Measurements from ENCODE around the gene UBE2J2. TPM values are rescaled to one million over a fixed set of nuclear protein-coding genes. Genes with fewer than 3 reads are reported as not detected.

UBE2J2 gene
- total and polyA plus RNA-seq, 2 of the 8 experiments (the other 6 are each of a cell fraction or from before 2014, with no cell fraction given), result 33.6 to 67.9 TPM

DNA sequence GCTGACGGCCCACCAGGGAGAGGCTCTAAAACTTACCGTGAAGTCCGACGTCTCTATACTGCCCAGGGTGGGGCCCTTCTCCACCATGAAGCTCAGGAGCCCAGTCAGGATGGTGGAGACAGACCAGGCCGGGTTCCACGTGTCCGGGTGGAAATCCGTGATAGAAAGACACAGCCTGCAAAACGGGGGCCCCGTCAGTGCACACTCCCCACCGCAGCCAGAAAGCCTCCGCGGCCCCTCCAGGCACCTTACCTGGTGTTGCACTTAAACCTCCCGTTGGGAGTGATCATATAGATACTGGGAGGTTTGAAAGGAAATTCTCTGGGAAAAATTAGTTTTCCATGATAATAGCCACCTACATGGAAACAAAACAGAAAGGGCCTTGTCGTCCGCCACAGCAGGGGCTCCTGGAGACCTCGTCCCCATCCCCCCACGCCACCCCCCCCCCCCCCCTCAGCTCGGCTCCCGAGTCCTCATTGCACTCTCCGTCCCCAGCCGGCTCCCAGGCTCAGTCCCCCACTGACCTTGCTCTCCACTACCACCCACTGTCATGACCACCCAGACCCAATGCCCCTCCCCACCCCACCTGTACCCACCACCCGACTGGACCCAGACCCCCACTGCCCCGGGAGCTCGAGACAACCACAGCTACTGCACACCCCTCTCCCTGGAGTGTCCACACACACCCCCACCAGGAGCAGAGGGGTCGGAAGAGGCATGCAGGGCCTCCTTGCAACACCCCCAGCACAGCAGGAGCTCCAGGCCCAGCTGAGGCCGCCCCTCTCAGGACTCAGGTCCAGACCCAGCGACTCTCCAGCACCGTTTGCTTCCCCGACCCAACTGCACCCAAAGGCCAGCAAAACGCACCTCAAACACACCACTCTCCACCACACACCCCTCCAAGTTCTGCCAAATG lies 16.4 kb downstream of the UBE2J2 start:
- Histone ChIP-seq H4K20me1 (replicated peaks in 1 of 2; ENCODE audit: control insufficient read depth in 1 of 2, insufficient read depth in 2 of 2, low read length in 2 of 2) (peaks cover 7 to 31% of the 10 kb centered on the region in 2 experiments), H3K4me1 (replicated peaks in 1 of 4; ENCODE audit: control insufficient read depth in 3 of 4, insufficient read depth in 4 of 4, low read length in 3 of 4) (peaks cover 0 to 14% (median 8%) of the 10 kb centered on the region in 4 experiments; a peak in 6 of 7 replicates), H2BK120ac (replicated peaks; ENCODE audit: low read depth, low read length) (no peak overlapping the region), H3K23ac (ENCODE audit: insufficient read length) (no peak overlapping the region), H2BK5ac (ENCODE audit: low read depth, low read length) (peak overlapping the region; percentile 78; the same call in 1 of the 2 replicates), H2AK5ac (ENCODE audit: low read depth, low read length) (no peak overlapping the region), H3K18ac (ENCODE audit: extremely low read depth, low read length) (peak overlapping the region; percentile 6; the same call in 1 of the 2 replicates), H3K56ac (replicated peaks; ENCODE audit: insufficient read length, low read depth, low read length) (no peak overlapping the region), H4K91ac (replicated peaks; ENCODE audit: insufficient read length, low read length) (no peak overlapping the region), H3K9me3 (ENCODE audit: insufficient read depth in 2 of 2, low read depth in 1 of 2, low read length in 1 of 2) (no peaks in the 10 kb centered on the region), H3K23me2 (ENCODE audit: low read depth, low read length) (no peaks in the 10 kb centered on the region), H3K4ac (replicated peaks; ENCODE audit: insufficient read length, low read depth, low read length) (no peak overlapping the region), H3K4me2 (ENCODE audit: insufficient read depth in 1 of 2, low read depth in 2 of 2, low read length in 2 of 2) (peak overlapping the region; percentile 28 to 33; a peak in 3 of 4 replicates), H4K5ac (ENCODE audit: insufficient read length, low read depth, low read length) (peak overlapping the region; percentile 45), H2BK12ac (ENCODE audit: low read depth, low read length) (peak overlapping the region; percentile 63; the same call in 1 of the 2 replicates), H3K36me3 (ENCODE audit: control insufficient read depth in 2 of 4, insufficient read depth in 4 of 4, low read length in 3 of 4) (peaks cover 2 to 35% (median 19%) of the 10 kb centered on the region in 4 experiments; a peak in 7 of 8 replicates), H3K79me2 (ENCODE audit: control insufficient read depth in 1 of 2, insufficient read depth in 2 of 2, low read length in 2 of 2) (peaks cover 0 to 5% of the 10 kb centered on the region in 2 experiments; a peak in 1 of 4 replicates), H2BK20ac (ENCODE audit: low read length) (no peak overlapping the region), H4K8ac (ENCODE audit: extremely low read depth, insufficient read depth, low read length) (peak overlapping the region; percentile 66), H2BK15ac (ENCODE audit: low read length) (no peak overlapping the region), H3K27ac (ENCODE audit: low read depth, low read length) (no peak overlapping the region; the same call in 1 of the 2 replicates), H3K79me1 (ENCODE audit: low read depth, low read length) (peaks cover 8% of the 10 kb centered on the region), H2AFZ (ENCODE audit: low read length) (no peak overlapping the region), H3K14ac (ENCODE audit: insufficient read length) (no peak overlapping the region), H3K9ac (replicated peaks in 1 of 4; ENCODE audit: extremely low read depth in 1 of 4, low read depth in 3 of 4, low read length in 3 of 4) (no peak overlapping the region), H3K4me3 (ENCODE audit: extremely low read depth in 1 of 4, insufficient read depth in 2 of 4, low read depth in 3 of 4, low read length in 4 of 4) (no peak overlapping the region), H3K27me3 (replicated peaks in 1 of 4; ENCODE audit: control insufficient read depth in 3 of 4, extremely low read depth in 1 of 4, insufficient read depth in 3 of 4, low read length in 3 of 4) (no peaks in the 10 kb centered on the region)
- DNase-seq (ENCODE audit: low read depth in 1 of 2, low spot score in 2 of 2) (no peak), FAIRE-seq (no peak)
- CTCF ChIA-PET (ENCODE audit: partially characterized antibody), result interaction anchor here (0.6 to 2.0 kb wide), 6 partner anchors 10 to 193 kb away, joined by 3 to 11 read pairs (median 4); partner anchors contain the start of gene B3GALT6
- POLR2A ChIA-PET (ENCODE audit: partially characterized antibody), result interaction anchor here (1.5 kb wide), 1 partner anchor 13 kb away, joined by 7 read pairs; no protein-coding TSS in a partner anchor
- WGBS, 2 experiments (ENCODE audit: extremely low coverage in 1 of 2, insufficient coverage in 1 of 2, insufficient read length in 1 of 2, insufficient replicate concordance in 2 of 2, low coverage in 1 of 2, low lambda C conversion rate in 2 of 2, missing lambda C conversion rate in 1 of 2), result 88% methylated on average over 23 of the region's 31 CpGs; no CpG with 5 or more reads in 1 of the 2 experiments
- TF ChIP-seq ATF2 (IDR thresholded peaks at IDR 0.05; ENCODE audit: low read length), result no peak
- no peak for TF ChIP-seq TBP (IDR thresholded peaks at IDR 0.05; ENCODE audit: low read depth, low read length)
- TF ChIP-seq CBX5 (IDR thresholded peaks at IDR 0.05; ENCODE audit: low read depth, low read length), result no peak
- no peak for TF ChIP-seq RFX5 (IDR thresholded peaks at IDR 0.05; ENCODE audit: borderline replicate concordance, low read depth, low read length)
- TF ChIP-seq SP4 (IDR thresholded peaks at IDR 0.05; ENCODE audit: low read length), result no peak
- TF ChIP-seq JUND (IDR thresholded peaks at IDR 0.05; ENCODE audit: low read length), result no peak
- TF ChIP-seq SUZ12 (IDR thresholded peaks at IDR 0.05; ENCODE audit: low read length), result no peak

Measured in H1 (cell line).